ENCODE data around the gene PRR29.

GRCh38 chr17:63985387-63986140 lies 12.6 kb upstream of the PRR29 start:
- TF ChIP-seq CTCF (conservative IDR thresholded peaks at IDR 0.05 in 1 of 2, IDR thresholded peaks at IDR 0.05 in 1 of 2; ENCODE audit: low read depth in 1 of 2, low read length in 2 of 2) (no peak), EZH2 (IDR thresholded peaks at IDR 0.05; ENCODE audit: low read length, missing control alignments) (no peak)

All from fibroblast of lung (primary cell).